H54 (cell line): Measurements from ENCODE around the gene CMTM4.
A peak's percentile ranks its signal among the peaks of the same experiment; 100 is the strongest.
"Not testable (repeated sequence)": the region's sequence is repeated elsewhere in the genome, so short reads cannot be mapped to it uniquely, and the experiment has no call there.

Experiments
- DNase-seq: peaks from one replicate; pipeline ENCODE4 v3.0.0; 2011; ENCODE audit warnings: low spot score, mixed read lengths; ENCODE audit not compliant: insufficient read length
- FAIRE-seq: peaks from 3 replicates; lab custom pipeline; 2011; peaks lifted over from hg19 to GRCh38; lab: Jason Lieb, UNC
- POLR2A ChIP-seq: IDR thresholded peaks from 2 replicates; pipeline ENCODE4 v1.6.1; 2011; ENCODE audit warnings: low read depth, mild to moderate bottlenecking, low read length

Gene CMTM4

GRCh38 chr16:66676599-66676998 is 19.9 kb downstream of the CMTM4 start:
- no peak for TF ChIP-seq POLR2A
- no peak for FAIRE-seq
- DNase-seq: no peak

- TF ChIP-seq POLR2A: no peak
- no peak for DNase-seq
- FAIRE-seq: no peak
These were observed 22.9 kb downstream of the CMTM4 start for GRCh38 chr16:66673691-66674090.

GRCh38 chr16:66670691-66671388 is 25.7 kb downstream of the CMTM4 start:
- DNase-seq: no peak
- no peak for FAIRE-seq

GRCh38 chr16:66668777-66669444 is 27.6 kb downstream of the CMTM4 start:
- TF ChIP-seq POLR2A: no peak
- no peak for DNase-seq

More at GRCh38 chr16:66670691-66671388, 25.7 kb downstream of the CMTM4 start:
- no peak for TF ChIP-seq POLR2A

GRCh38 chr16:66667944-66668343 is 28.6 kb downstream of the CMTM4 start:
- TF ChIP-seq POLR2A: no peak
- no peak for DNase-seq
- no peak for FAIRE-seq

More at GRCh38 chr16:66668777-66669444, 27.6 kb downstream of the CMTM4 start:
- FAIRE-seq: no peak

GRCh38 chr16:66662445-66663194 is 33.9 kb downstream of the CMTM4 start:
- no peak for TF ChIP-seq POLR2A
- DNase-seq (peak; percentile 14), FAIRE-seq (peak; percentile 45)

- FAIRE-seq: not testable (repeated sequence)
These were observed 34.7 kb downstream of the CMTM4 start for GRCh38 chr16:66661671-66662346.

GRCh38 chr16:66661210-66661560 is 35.4 kb downstream of the CMTM4 start:
- DNase-seq (no peak), FAIRE-seq (no peak)
- no peak for TF ChIP-seq POLR2A

More at GRCh38 chr16:66661671-66662346, 34.7 kb downstream of the CMTM4 start:
- not testable (repeated sequence) for DNase-seq

GRCh38 chr16:66660422-66661209 is 35.9 kb downstream of the CMTM4 start:
- FAIRE-seq (peak; percentile 87), DNase-seq (peak; percentile 76)
- TF ChIP-seq POLR2A: no peak

GRCh38 chr16:66658860-66659190 is 37.7 kb downstream of the CMTM4 start:
- no peak for DNase-seq
- no peak for TF ChIP-seq POLR2A
- FAIRE-seq: no peak

- no peak for TF ChIP-seq POLR2A
- FAIRE-seq (no peak), DNase-seq (no peak)
These were observed 38.2 kb downstream of the CMTM4 start for GRCh38 chr16:66658143-66658859.

GRCh38 chr16:66656547-66656946 is 40.0 kb downstream of the CMTM4 start:
- TF ChIP-seq POLR2A: no peak
- no peak for FAIRE-seq

More at GRCh38 chr16:66656547-66656946, 40.0 kb downstream of the CMTM4 start:
- DNase-seq: no peak
